ELF-1 (cell line): ENCODE measurements around the gene CCDC170.
"Not testable (repeated sequence)": the region's sequence is repeated elsewhere in the genome, so short reads cannot be mapped to it uniquely, and the experiment has no call there.

Source experiments
- DNase-seq: peaks from one replicate; pipeline ENCODE4 v3.0.0-alpha.2; 2016; ENCODE audit warnings: low read depth, low spot score

The CCDC170 gene

GRCh38 chr6:151493804-151494234 lies at the start of gene CCDC170:
CCDC170 (plus strand) TSS chr6:151494017; CDS start chr6:151494129, 112 bp downstream.
- peak; percentile 64 for DNase-seq

- no peak for DNase-seq
Measured at GRCh38 chr6:151445482-151445881, 48.3 kb upstream of the CCDC170 start.

- DNase-seq = no peak
Measured at GRCh38 chr6:151447237-151447636, 46.6 kb upstream of the CCDC170 start.

GRCh38 chr6:151448623-151449022 lies 45.2 kb upstream of the CCDC170 start:
- no peak for DNase-seq

GRCh38 chr6:151450928-151451327 lies 42.9 kb upstream of the CCDC170 start:
- not testable (repeated sequence) for DNase-seq

GRCh38 chr6:151451417-151451949 lies 42.3 kb upstream of the CCDC170 start:
- DNase-seq = no peak

- peak; percentile 100 for DNase-seq
Measured at GRCh38 chr6:151451950-151452749, 41.7 kb upstream of the CCDC170 start, which contains the start of gene RMND1. RMND1 (minus strand) TSS chr6:151452126; CDS start chr6:151445811, 6,315 bp downstream.

- peak; percentile 51 for DNase-seq
Measured at GRCh38 chr6:151452750-151453427, 40.9 kb upstream of the CCDC170 start.

GRCh38 chr6:151455751-151456398 lies 37.9 kb upstream of the CCDC170 start:
- DNase-seq = peak; percentile 64

- DNase-seq = no peak
Measured at GRCh38 chr6:151461673-151462072, 32.1 kb upstream of the CCDC170 start.

GRCh38 chr6:151464702-151465101 lies 29.1 kb upstream of the CCDC170 start:
- DNase-seq = no peak

- peak; percentile 72 for DNase-seq
Measured at GRCh38 chr6:151475653-151476523, 17.9 kb upstream of the CCDC170 start.

GRCh38 chr6:151477726-151478125 lies 16.1 kb upstream of the CCDC170 start:
- no peak for DNase-seq

- no peak for DNase-seq
Measured at GRCh38 chr6:151478670-151479069, 15.1 kb upstream of the CCDC170 start.

GRCh38 chr6:151481786-151482185 lies 12.0 kb upstream of the CCDC170 start:
- DNase-seq = no peak

- DNase-seq = no peak
Measured at GRCh38 chr6:151482290-151482689, 11.5 kb upstream of the CCDC170 start.

GRCh38 chr6:151483994-151484393 lies 9.8 kb upstream of the CCDC170 start:
- DNase-seq = no peak

- no peak for DNase-seq
Measured at GRCh38 chr6:151488226-151488625, 5.6 kb upstream of the CCDC170 start.

- no peak for DNase-seq
Measured at GRCh38 chr6:151490996-151491395, 2.8 kb upstream of the CCDC170 start.

GRCh38 chr6:151493161-151493803 lies 535 bp upstream of the CCDC170 start:
- DNase-seq = no peak
